ENCODE results near the gene MAML2.

The MAML2 gene

DNA sequence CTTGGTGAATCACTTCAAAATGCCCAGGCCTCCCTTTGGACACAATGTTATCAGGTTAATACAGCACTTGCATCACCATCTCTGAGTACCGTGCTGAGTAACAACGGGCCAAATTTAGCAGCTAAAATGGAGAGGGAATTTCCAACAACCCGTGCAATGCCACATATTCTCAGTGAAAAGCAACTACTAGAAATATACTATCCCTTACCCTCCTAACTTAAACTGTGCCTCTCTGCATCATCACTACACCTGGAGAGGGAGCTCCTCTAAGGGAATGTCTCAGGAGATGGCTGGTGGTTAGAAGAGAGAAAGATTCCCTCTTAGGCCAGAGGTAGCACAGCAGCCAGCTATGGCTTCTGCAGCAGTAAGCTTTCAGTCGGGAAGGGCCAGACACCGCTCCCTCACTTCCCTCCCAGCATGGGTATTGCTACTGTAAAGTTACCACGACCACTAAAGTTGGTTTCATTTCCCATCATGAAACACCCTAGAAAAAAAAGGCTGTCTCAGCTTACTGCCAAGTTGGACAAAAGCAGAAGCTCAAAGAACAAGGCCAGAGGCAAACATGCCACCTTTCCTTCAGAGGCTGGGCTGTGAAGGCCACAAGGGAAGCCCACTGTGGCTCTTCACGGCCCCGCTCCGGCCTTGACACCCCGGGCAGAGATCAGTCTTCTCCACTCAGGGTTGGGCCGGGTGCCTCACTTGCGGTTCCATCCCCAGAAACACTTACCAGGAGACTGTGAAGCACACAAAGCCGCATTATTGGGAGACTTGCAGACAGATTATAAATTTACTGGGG is 3.9 kb downstream of the MAML2 start:
- no peak for DNase-seq

DNA sequence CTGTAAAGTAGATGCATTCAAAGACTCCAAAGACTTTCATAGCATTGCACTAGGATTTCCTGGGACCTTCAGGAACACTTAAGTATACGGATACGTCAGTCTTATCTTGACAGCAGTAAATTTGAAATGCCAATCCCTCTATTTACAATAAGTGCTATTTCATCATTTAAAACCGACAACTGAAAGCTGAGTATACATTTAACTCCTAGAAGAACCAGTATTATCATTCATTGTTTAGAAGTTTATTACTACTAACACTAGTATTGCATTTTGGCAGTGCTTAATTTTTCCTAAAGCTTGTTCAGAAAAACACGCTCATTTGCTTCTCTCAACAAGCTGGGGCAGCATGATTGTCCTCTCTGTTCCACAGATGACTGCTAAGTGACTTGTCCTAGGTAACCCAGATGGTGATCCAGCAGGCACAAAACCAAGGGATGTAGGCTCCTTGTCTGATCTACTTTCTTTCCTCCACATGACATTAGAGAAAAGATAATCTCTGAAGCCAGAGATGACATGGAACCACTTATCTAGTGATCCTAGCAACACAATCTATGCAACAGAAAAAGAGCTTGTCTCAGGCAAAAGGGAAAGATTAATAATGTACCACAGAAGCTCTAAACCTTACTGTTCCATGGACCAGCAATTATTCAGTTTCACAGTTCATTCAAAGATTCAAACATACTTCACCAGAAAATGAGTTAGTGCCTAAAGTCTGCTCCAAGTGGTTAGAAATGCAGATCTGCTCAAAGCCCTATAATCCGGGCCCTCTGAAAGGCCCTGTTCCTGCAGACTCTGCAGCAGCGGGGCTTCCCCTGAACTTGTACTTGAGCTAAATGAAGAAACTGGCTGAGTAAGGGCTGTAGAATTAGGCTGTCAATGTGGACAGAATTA is 5.2 kb downstream of the MAML2 start:
- DNase-seq, result no peak

DNA sequence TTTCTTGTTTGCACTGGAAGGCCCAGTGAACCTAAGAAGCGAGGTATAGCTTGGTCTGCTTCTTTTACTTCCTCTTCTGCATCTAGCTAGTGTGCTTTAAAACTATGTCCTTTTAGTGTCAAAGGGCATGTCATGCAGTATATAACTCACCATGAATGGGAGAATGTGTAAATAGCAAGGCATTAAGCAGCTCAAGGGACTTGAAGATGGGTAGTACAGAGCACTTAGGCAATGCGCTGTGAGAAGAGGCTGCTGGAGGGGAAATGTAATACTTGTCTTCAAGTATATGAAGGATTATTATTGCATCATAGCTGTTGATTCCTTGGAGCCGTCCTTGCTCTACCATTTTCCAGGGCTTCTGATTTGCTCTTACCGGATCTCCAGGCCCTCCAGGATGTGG is 7.6 kb downstream of the MAML2 start:
- no peak for DNase-seq

DNA sequence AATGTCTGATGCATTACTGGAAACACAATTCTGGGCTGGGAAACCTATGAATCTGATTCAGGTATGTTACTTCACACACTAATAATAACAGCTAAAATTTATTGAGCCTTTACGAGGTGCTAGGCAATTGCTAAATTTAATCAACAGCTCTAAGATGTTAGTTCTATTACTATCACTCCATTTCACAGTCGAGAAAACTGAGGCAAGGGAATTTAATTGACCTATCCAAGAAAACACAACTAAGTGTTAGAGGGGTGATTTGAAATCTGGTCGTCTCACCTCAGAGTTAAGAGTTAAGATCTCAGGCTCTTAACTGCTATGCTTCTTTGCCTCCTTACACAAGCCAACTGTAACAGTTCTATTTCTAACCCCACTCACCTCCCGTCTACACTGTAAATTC is 8.8 kb downstream of the MAML2 start:
- no peak for DNase-seq

DNA sequence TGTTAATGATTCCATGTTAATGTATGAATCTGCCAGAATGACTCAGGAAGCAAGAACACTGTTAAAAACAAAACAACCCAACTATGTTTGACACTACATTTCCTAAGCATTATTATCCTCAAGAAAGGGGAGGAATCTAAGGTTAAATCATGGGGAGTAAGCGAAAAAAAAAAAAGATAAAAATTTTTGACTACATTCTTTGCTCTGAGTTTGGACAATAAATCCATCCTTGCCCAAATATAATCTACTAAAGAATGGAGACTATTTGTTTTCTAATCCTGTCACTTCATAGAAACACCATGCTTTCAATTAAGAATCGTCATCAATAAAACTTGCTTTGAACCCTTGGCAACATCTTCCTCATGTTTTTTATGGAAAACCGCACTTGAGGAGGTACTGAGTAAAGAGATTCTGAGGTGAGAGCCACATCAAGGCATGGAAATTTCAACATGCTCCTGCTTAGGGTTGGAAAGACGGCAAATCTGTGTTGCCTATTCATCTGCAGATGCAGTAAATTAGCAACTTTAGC is 9.7 kb downstream of the MAML2 start:
- DNase-seq, result no peak

DNA sequence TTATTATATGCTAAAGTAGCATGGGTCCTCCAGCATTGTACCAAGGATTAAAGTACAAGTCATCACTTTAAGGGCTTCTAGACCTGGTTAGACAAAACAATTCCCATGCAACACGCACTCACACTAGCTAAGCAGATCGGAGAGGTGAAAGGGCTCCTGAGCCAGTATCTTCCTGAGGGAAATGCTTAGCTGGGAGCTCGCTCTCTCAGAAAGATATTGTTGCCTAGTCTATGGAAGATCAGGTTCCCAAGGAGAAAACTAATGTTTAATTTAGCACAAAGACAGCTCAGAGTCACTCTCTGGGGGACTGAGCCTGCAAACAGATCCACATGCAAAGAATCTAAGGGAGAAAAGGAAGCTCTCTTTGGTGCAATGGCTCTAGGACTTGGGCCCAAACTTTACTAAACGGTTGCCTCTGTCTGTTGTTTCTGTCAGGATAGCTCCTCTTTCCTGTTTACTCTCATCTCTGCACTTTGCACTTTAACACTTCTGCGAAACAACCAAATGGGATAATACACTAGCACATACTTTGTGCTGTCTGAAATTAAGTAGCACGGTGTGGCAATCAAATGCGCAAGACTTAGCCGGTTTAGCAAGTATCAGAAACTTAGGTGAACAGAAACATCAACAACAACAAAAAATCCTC is 10.7 kb downstream of the MAML2 start:
- DNase-seq, result no peak

DNA sequence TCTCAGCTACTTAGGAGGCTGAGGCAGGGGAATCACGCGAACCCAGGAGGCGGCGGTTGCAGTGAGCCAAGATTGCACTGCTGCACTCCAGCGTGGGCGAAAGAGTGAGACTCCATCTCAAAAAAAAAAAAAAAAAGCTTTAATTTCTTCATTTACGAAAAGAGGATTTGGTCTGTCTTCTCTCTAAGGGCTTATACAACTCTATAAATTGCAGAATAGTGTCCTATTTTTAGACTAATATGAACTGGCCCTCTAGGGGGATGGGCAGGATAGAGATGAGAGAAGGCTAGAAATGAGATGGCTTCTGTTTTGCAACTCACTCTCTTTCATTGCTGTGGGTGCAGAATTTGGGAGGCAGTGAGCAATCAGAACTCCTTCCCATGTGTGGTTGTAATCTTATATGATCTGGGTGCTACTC is 11.3 kb downstream of the MAML2 start:
- no peak for DNase-seq

DNA sequence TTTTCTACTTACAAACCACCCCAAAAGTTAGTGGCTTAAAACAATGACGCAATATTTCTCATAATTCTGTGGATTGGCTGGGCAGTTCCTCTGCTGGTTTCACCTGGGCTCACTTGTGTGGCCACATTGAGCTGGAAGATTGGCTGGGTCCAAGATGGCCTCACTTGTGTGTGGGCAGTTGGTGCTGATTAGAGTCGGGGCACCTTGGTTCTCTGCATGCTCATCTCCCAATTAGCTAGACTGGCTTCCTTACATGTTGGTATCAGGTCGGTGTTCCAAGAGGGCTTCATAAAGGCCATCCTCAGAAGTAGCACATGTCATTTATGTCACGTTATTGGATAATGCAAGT is 12.5 kb downstream of the MAML2 start:
- no peak for DNase-seq

DNA sequence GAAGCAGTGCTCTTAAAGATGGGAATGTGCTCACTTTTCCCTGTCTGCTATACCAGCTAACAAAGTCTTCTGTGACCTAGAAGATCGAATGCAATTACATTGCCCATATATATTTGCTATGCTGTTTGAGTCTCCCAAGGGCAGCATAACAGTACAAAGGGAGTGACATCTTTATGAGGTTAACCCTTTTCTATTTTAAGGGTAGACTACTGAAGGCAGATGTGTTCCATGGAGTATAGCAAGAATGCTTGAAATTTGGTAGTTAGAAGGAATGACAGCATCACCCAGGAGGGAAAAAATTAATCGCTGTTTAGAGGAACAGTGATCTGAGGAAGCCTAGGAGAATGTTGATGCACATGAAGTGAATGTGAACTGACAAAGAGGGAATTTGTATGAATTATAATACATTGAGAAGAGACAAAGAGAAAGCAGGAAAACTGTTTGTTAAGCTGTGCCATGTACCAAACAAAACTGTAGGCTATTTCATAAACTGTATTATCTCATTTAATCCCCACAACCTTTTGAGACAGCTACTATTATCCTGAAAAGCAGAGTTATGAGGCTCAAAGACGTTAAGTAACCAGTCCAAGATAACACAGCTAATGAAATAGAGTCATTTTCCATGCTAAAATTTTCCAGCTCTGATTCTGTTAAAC is 13.0 kb downstream of the MAML2 start:
- no peak for DNase-seq

DNA sequence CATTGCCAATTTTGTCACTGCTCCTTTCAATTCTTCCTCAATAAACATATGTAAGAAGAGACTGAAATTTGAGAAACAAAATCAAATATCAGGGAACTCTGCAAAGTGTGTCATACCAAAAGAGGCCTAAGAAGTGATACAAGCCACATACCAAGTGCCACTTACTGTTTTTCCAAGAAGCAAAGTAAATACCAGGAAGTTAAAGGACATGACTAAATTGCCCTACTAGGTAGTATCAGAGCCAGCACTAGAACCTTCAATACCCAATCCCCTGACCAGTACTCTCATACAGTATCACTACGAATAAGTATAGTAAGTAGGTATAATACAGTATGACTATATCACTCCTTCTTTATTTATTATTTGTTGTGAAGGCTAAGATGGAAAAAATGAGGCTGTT is 13.6 kb downstream of the MAML2 start:
- DNase-seq, result no peak

DNA sequence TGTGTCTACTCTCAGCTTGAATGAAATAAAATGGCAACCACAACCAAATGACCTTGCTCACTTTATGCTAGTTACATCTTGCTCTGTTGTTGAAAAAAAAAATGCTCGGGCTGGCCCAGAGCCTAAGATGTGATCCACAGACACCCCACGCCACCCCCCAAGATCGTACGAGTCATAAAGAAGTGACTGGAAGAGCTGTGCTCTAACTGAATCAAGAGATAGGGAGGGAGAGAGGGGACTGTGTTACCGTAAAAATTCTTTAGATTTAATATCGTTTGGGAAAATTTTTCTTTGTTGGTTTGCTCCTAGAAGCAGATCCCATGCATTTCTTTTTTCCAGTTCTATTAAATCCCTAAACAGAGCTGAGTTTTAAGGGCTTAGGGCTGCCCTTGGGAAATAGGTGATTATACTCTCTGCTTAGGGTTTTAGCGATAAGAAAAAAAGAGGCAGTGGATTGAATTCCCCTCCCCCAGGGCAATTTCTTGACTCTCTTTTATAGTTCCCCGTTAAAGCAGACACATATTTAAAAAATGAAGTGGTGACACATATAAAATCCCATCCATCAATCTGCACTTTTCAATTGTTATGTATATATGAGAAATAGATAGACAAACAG is 14.5 kb downstream of the MAML2 start:
- DNase-seq, result no peak

DNA sequence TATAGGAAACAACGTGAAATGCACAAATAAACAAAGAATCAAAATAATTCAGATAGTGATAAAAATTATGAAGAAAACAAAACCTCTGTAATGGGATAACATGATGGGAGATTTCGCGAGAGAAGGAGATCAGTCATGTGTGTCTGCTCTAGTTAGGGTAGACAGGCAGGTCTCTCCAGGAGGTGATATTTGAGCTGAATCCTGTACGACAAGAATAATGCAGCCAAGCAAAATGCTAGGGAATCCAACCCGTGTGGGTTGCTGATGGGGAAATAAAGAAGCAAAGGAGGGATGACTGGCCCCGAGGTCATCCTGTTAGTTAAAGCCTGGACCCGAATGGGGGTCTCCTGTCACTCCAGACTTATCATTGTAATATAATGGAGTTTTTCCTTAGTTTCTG is 16.0 kb downstream of the MAML2 start:
- no peak for DNase-seq

DNA sequence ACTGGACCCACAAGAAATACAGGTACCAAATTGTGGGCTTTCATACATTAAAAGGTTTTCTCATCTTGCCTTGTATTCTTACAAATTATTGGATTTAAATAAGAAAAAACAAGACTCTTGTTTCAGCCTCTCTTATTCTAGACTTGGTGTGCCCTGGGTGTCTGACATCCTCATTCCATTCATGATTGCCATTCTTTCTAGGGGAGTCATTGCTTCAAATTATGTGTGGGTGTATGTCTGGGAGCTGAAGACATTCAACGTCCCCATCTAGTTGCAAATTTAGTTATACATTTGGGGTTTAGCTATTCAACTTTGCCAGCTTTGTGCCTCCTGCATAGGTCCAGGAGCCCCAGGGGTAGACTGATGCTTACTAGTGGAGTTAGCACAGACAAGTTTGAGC is 18.1 kb downstream of the MAML2 start:
- no peak for DNase-seq

DNA sequence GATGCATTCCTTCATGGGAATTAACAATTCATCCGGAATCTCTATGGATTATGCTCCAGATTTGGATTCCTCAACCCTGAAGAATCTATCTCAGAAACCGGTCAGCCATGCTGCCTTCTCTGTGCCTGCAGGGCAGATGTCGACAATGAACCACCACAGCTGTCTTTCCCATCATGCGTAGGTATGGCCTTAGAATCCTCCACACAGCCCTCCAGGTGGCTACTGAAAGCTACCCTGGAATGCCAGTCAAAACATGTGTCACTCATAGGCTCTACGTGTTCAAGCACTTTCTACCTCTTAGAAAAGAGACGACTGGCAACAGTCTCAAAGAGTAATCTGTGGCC is 19.4 kb downstream of the MAML2 start:
- DNase-seq, result no peak

DNA sequence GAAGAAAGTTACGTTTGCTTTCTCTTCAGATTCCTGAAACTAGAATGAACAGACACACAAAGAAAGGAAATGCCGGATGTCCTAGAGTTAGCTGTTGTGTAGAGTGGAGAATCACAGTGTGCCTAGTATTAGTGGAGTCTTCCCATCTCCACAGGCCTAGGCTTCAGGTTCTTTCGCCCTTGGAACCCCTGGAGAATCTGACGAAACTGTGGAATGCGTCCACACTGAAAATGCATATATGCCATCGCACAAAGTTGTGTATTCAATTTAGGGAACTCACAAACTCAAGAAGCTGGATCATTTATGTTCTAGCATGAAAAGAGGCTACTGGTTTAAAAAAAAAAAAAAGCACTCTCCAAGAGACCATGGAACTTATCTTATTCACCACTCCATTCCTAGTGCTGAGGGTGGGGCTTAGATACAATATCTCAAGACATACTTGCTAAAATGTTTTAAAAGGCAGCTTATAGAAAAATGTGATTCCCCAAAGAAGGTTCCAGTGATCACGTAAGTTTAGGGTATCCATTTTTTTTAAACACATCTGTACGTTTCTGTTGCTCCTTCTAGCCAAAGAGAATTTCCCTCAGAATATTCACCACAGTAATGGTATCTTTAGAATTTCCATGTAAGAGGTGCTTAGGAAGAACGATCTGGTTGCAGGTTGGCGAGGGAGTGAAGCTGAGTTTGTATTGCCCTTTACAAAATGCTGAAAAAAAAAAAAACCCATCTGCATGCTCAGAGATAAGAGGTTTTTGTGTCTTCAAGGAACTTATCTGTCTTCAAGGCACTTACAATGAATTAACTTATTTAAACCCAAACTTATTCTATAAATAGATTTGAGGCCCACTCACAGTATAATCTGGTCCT is 20.0 kb downstream of the MAML2 start:
- no peak for DNase-seq

DNA sequence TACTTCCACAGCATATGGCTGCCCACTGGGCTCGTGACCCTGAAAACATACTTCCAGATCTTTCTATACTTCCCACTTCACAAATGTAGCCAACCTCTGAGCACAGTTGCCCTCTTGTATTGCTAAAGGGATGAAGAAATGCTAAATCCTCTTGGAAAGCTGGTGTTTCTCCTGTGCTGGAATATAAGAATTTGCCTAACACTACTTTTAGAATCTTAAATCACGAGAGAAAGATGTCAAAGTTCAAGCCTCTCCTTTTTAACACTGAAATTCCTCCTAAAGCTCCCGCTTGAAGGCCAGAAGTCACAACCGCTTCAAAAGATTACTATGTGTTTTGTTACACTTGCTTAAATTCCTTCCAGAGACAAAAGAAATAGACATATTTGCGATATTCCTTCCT is 21.9 kb downstream of the MAML2 start:
- no peak for DNase-seq

DNA sequence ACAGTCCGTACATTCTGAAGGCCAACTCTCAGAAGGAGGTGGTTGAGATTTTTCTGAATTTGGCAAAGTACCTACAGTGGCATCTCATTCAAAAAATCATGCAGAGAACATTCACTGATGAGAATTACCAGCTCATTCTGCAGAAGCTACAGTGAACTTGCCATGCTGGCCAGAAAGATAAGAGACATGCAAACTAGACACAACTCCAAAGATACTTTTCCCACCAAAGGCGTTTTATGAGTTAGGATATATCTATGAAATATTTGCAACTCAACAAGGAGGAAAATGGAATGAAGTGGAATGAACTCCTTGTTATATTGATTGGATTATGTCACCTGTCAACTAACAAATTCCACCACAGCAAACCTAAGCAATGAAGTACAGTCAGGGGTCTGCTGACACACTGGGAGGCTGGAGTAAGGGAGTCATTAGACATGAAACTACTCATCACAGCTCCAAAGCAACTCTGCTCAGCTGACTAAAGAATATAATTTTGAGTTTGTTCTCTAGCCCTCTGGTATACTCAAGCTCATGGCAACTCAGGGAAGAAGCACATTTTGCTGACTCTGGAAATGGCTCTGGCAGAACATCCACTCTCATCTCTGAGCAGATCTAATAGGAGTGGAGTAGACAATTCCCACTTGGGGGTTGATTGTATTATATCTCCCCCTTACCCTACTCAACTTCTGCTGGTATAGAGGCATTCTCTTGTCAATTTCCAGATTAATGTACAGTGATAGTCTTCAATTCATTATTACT is 22.9 kb downstream of the MAML2 start:
- no peak for DNase-seq

DNA sequence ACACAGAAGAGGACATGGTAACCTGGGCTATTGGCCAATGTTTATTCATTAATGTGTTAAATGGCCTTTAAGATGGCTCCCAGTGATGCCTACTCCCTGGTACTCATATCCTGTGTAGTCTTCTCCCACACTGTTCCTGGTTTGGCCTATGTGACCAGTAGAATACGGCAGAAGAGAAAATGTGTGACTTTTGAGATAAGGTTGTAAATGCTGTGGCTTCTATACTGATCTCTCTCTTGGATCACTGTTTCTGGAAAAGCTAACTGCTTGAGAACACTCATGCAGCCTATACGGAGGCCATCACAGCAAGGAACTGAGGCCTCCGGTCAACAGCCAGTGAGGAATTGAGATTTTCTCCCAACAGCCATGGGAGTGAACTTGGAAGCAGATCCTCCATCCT is 24.1 kb downstream of the MAML2 start:
- no peak for DNase-seq

DNA sequence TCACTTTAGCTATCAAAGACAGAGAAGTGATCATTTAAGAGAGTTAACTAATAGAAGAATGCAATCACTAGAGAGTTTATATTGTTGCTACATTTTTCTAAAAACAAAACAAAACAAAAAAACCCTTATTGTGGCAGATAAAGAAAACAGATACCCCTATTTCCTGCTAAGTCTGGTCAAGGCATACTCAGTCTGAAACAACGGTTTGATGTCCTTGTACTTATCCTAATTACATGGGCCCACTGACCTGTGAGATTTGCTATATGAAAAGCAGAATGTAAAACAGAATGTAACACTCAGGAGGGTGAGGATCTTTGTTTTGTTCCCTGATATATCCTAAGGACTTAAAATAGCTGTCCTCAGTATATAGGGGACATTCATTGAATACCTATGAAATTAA is 24.6 kb downstream of the MAML2 start:
- no peak for DNase-seq

DNA sequence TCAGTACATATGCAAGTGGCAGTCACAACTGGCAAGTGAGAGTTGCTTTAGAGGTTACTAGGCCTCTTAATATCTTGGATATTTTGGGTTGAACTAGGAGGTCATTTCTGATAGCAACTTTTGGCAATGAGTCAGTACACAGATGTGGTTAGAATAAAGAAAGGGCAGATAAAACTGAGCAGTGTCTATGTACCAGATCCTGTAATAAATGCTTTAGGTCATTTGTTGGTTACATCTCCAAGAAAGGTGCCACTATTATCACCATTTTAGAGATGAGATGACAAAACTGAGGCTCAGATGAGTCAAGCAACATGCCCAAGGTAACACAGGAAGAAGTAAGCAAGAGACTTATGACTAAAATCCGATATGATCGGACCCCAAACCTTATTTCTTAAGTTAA is 25.0 kb downstream of the MAML2 start:
- DNase-seq, result no peak

DNA sequence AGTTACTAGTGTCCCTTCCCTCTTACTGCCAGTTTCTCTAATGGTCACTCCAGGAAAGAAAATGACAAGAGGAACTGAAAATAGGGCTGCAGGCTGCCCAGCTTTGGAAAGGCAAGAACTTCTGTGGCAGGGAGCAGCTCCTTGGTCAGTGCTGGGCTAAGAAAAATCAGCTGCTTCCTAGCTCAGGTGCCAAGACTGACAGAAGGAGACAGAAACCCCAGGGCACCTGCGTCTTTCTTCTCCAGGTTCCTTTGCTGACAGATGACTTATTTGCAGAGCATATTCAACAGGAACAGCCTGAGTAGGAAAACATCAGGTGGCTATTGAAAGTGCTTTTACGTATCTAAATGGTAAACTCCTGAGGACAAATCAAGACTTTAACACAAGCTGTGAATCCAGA is 25.4 kb downstream of the MAML2 start:
- DNase-seq, result no peak

Data from islet precursor cell (in vitro differentiated cells).